GM04503 (cell line): ENCODE data around the gene WNT11.

Experiments
- DNase-seq: peaks from one replicate; pipeline ENCODE4 v3.0.0-alpha.2; 2012; ENCODE audit warnings: low read depth

Gene WNT11

DNA sequence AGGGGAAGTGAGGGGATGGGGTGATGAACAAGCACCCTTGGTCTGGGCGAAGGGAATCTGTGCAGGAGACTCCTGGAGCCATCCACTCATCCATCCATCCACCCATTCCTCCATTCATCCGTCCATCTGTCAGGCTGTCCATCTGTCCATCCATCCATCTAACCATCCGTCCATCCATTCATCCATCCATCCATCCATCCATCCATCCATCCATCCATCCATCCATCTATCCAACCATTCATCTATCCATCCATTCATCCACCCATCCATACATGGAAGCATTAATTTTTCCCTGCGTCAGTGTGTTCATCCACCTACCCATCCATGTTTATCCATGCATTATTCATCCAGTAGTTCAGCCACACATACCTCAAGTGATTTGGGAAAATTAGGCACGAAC is 32.0 kb downstream of the WNT11 start:
- no peak for DNase-seq

DNA sequence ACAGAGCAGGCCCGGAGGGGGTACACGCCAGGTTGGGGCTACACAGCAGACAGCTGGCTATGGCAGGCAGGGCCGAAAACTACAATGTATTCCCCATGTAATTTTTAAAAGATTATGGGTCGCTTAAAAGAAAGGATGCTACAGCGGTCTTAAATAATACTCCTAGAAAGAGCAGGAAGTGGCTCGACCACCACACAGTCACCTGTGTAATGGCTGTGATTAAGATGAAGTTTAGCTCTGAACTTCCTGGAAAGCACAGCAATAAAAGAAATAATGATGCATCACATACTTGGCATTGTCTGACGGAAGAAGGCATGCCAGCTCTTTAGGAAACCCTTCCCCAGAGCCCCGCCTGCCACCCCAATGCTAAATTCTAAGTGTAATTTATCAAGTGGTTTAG is 32.6 kb downstream of the WNT11 start:
- DNase-seq = no peak

DNA sequence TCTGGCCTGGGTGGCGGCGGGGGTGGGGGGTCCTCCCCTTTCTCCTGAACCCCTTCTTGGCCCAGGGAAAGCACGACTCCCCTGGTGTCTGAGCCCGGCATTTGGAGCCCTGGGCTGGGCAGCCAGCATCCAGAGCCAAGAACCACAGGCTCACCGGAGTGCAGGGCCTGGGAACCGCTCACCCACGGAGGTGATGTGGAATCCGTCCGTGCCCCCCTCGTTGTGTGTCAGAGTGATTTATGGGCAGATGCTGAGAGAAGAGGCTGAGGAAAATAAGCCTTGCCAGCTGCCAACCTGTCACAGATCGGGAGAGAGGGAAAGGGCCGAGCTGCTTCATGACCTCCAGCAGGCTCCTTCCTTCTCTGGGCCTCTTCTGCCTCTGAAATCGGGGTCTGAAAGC is 33.7 kb downstream of the WNT11 start:
- no peak for DNase-seq

DNA sequence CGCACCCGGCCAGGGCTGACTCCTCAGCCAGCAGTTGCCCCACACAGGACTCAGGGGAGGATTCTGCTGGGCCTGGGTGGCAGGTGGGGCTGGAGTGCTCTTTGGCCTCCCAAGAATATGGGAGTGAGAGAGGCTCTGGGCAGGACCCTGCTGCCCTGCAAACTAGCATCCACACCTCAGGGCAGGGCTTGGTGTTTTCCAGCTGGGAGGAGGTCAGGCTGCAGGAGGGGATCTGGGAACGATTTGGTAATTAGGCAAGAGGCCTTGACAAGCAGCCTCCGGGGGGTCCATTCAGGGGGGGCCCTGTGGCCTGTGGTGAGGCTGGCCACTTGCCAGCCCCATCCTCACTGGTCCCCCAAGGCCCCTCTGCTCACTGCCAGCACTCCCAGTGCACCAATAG is 35.8 kb downstream of the WNT11 start:
- DNase-seq = no peak

DNA sequence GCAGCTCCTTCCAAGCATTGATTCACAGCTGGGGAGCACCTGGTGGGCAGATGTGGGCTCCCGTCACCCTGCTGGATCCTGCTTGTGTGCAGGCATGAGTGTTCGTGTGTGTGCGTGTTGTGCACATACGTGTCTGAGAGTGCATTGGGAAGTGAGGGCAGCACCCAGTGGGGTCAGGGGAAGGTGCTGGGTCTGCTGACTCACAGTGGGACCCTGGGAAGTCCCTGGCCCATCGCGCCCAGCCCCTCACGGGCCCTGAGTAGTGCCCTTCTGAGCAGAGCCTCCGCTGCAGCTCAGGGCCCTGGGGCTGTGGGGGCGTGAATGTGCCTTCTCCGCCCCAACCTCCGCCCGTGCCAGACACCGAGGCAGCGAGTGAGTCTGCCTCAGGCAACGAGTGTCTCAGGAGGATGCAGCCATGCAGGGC is 36.8 kb downstream of the WNT11 start:
- no peak for DNase-seq

DNA sequence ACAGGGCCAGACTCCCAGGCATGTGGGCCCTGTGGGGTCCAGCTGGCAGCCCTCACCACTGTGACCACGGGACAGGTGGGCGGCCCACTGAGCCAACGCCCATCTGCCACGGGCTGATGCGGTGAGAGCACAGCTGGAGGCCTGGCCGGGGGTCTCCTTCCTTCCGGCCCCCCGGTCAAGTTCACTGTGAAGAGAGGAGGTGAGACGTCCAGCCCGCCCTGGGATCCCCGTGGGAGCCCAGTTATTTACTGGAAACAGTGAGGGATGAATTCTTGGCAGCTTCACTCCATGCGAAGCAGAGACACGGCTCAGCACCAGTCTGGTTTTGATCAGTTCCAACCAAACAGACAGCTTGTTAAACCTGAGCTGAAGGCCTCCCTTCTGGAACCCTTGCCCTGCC is 38.7 kb downstream of the WNT11 start:
- DNase-seq = no peak

DNA sequence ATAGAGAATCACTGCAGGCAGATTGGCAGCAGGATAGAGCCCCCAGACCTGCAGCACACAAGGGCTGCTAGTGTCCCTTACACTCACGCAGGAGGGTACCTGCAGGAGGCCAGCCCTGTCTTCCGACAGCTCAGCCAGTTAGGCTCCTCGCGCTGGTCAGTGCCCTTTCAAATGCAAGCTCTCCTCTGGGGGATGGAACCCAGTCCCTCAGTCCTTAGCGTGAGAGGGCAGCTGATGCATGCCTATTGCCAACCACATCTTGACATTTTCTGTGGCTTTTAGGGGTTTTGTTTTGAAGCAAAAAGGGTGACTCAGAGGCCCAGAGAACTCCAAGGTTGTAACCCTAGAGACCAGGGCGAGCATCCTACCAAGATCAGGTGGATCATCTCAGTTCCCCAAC is 40.0 kb downstream of the WNT11 start:
- no peak for DNase-seq

DNA sequence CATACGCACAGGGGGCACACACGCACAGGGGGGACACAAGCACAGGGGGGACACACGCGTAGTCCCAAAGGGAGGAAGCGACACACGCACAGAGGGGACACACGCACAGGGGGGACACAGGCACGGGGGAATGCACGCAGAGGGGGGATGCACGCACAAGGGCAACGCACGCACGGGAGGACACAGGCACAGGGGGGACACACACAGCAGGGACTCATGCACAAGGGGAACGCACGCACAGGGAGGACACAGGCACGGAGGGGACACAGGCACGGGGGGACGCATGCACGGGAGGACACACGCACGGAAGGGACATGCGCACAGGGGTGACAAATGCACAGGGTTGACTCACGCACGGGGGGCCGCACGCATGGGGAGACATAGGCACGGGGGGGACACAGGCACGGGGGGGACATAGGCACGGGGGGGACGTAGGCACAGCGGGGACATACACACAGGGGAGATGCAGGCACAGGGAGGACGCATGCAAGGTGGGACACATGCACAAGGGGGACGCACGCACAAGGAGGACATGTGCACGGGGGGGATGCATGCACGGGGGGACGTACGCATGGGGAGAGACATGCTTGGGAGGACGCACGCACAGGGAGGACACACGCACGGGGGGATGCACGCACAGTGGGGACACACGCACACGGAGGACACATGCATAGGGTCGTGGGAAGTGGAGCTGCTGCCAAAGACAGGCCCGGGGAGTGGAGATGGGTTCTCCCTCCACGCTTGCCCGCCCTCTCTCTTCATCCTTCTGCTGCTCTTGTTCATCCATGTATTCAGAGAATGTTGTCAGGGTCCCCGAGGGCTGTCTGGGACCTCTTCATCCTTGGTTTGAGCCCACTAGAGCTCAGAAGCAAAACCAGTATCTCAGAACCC is 41.2 kb downstream of the WNT11 start:
- DNase-seq = no peak

DNA sequence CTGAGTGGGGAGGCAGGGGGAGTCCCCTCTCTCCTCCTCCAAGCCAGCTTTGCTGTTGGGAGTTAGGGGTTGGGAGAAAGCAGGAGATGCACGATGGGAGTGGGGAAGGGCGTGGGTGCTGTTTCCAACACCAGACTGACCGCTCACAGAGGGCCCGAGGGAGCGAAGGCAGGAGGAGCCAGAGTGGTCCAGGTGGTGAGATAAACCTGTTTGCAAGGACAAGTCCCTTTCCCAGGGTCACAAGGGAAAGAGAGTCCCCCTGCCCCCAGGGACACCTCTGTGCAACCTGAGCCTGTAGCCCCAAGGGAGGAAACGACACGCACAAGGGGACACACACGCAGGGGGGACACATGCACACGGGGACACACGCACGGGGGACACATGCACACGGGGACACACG is 42.2 kb downstream of the WNT11 start:
- DNase-seq = no peak

DNA sequence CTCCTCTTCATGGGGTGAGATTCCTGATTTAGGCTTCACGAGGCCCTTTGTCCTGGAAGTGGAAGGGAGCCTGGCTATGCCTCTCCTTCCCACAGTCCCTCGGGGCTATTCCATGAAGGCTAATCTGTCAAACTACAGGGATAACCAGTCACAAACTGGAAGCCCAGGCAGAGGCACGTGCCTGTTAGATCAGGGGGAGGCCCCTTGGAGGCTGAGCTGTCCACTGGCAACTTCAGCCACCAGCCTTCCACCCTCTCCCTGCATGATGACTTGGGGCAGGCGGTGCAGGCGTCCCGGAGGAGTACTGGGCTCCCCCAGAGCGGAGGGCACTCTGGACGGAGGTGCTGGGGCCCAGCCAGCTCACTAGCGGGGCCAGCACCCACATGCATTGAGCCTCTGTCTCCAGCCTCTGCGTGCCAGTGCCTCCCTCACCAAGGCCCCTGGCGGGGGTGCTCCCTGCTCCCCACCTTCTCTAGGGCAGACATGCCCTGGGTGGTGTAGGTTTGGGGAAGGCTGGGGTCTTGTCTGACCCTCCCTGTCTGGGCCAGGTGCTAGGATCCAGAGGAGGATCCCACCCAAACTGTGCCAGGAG is 42.9 kb downstream of the WNT11 start:
- DNase-seq = no peak

DNA sequence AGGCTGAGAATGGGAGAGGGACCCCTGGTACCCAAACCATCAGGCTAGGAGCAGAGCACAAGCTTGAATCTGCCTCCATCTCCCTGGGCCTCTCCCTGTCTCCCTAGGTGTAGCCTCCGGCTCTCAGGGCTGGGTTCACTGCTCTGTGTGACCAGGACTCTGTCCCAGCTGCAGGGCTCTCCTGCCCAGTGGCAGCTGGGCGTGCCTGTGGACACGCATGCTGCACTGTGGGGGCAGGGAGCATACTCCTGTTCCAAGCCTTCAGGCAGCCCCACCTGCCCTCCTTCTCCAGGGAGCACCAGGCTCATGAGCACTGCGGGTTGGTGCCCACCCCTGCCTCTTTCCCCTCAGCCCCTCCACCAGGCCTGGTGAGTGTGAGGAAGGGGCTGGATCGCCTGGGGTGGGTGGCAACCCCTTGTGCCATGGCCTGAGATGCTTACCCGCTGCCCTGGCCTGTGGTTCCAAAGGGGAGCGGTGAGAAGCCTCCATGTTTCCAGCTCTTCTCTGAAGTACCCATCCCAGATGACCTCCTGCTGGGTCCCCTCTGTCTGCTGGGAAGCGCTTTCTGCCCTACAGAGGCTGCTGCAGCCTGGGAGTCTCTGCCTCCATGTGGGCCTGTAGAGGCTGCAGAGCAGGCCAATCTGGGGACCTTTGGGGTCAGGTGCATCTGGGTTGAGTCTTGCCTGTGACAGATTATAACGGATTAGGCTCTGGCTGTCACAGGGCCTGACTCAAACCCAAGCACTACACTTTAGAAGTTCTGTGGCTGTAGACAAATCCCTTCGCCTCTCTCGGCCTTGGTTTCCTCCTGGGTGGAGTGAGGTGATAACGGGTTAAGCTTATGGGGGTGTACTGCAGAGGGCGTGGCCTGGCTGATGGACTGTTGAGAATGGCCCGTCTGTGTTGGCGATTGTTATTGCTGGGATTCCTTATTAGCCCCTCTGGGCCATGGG is 43.7 kb downstream of the WNT11 start:
- DNase-seq = no peak

DNA sequence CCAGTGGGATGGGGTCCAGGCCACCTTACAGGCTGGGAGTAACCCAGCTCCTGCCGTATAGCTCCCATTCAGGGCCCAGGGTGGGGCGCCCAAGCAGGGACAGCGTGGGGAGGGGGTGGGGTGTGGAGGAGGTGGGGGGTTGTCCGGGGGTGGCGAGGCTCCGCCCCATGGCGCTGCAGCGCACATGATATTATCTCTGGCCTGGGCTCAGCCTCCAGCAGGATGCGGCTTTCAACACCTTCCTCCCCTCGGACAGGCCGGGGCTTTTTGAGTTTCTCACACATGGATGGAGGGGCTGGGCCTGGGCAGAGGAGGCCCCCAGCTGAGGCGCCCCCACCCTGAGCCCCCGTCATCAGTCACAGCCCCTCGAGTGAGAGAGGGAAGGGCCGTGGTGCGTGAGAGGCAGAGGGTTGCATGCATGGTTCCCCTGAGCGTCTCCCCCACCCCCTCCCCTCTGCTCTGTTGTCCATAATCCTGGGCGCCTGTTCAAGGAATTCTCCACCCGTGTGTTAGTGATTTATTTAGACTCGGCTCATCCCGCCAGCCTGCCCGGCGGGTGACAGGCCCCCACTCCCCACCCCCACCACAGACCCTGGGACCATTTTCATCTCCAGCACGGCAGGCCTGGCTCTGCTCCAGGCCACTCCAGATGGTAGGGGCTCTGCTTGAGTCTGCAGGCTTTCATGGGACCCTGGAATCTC is 44.9 kb downstream of the WNT11 start:
- DNase-seq = no peak

DNA sequence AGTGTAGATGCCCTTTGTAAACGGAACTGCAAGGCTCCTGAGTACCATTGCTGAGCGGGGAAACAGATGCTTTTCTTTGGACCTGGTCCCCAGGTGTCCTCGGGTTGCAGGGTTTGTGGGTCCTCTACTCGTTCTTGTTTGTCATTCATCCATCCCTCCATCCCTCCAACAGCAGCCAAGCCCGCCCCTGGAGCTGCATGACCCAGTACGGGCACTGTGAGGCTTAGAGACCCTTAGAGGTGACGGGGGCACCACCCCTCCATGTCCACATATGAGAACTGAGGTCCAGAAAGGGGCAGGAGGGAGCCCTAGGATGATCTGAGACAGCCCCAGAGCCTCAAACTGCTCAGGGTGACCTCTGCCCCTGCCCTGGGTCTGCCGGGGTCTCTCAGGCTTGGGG is 45.4 kb downstream of the WNT11 start:
- no peak for DNase-seq

DNA sequence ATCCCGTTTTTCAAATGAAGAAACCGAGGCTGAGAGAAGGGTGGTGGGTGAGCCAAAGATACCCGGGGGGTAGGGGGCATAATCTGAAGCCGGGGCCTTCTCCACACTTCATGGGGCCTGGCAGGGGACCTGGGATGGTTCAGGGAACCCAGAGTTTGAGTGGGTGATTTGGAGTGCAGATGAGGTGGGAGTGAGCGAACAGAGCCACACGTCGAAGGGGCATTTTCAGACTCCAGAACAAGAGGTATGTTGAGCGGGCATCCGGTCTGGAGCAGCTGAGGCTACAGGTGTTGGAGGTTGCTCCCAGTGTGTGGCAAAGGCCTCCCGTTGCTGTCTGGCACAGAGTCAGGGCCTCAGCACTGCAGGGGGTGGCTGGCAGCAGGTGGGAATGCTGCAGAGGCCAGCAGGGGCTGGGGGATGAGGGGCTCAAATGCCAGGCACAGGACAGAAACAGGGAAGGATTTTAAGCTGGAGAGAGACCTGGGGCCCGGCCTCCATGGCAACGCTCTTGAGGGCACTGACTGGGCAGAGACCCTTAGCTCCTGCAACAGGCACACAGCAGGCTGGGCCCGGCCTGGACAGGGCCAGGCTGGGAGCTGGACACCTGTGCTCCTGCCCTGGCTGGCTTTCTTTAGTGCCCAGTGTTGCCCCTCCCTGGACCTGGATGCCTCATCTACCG is 46.2 kb downstream of the WNT11 start:
- no peak for DNase-seq

DNA sequence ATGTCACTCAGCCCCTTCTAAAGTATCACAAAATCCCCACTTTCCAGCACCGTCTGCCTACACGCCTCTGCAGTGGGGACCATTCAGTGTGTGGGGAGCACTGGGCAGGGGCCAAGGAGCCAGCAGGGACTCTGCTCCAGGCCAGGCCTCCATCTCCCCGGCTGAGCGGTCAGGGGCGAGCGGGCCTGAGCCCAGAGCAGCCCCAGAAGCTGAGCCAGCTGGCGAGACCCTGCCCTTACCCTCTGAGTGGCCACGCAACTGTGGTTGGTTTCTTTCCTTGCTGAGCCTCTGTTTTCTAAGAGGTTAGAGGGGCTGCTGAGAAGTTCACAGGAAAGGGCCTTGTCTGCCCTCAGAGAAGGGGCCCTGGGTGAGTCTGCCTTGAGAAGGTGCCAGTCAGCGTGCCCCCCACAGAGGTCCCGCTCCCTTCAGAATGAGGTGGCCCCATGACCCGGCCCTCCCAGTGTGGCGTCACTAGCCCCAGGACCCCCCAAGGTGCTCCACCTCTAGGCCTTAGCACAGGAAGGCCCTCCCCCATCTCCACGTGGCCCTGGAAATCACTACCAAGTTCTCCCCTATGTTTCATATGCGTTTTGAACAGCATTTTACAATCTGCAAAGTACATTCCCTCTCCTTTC is 46.9 kb downstream of the WNT11 start:
- no peak for DNase-seq

DNA sequence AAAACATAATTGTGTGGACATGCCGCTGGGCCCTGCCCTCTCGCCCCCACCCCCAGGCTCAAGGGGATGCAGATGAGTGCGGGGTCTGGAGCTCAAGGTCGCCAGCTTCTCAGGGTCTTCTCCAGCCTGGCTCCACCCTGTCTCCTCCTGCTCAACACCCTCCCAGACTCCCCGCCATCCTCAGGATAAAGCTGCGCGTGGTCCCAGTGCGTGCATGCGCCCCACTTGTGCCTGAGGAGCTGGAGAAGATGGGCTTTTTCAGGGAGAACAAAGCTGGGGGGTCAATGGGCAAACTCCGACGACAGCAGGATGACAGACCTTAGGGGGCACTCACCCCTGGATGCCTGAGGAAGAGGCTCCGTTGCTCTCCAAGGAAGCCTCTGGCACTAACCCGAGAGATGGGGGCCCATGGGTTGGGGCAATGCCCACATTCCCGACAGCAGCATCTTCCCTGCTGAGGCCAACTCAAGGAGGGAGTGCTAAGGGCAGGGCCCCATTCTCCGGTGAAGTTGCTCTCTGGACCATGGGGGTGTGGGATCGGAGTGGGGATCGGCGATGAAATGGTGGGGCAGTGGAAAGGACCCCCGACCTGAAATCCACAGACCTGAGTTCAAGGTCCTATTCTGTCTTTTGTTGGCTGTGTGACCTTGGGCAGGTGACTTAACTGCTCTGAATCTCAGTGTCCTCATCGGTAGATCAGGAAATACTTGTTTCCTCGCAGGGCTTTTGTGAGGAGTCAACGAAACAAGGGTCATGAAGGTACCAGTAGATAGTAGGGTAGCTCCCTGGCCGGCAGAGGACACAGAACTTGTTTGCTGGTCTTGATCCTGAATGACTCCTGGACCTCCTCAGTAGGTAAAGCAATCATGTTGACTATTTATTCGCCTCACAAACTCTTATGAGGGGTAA is 47.7 kb downstream of the WNT11 start:
- DNase-seq = no peak

DNA sequence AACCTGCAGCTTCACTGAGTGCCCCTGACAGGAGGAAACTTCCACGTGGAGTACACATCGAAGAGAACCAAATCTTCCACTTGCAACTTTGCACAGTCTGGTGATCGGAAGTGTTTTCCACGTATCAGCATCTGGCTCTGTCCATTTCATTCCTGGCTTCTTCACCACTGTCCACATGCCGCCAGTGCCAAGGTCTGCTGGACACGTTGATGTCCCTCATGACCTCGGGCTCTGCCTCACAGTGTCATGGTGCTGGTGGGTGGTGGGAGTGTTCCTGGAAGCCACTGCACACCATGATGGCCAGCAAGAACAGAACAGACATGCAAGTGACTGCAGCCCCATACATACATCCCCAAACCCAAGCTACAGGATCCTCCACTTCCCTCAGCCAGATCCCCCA is 48.4 kb downstream of the WNT11 start:
- DNase-seq = no peak

DNA sequence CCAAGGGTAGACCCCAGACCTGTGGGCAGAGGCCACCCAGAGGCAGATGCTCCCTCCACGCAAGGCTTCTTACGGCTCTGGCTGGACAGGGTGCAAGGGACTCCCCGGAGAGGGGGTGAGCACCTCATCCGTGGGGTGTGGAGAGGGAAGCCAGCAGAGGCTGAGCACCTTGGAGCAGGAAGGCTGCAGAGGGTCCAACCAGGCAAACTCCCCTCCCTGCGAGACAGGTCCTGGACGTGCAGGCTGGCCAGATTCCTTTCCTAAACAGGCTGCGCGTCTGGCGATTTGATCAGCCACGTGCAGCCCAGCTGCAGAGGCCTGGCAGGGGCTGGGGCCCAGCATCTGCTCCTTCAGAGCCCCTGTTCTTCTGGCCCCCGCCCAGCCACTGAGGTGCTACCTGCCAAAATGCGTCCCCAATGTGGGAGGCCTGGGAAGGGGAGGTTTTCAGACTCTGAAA is 49.3 kb downstream of the WNT11 start:
- DNase-seq = no peak

DNA sequence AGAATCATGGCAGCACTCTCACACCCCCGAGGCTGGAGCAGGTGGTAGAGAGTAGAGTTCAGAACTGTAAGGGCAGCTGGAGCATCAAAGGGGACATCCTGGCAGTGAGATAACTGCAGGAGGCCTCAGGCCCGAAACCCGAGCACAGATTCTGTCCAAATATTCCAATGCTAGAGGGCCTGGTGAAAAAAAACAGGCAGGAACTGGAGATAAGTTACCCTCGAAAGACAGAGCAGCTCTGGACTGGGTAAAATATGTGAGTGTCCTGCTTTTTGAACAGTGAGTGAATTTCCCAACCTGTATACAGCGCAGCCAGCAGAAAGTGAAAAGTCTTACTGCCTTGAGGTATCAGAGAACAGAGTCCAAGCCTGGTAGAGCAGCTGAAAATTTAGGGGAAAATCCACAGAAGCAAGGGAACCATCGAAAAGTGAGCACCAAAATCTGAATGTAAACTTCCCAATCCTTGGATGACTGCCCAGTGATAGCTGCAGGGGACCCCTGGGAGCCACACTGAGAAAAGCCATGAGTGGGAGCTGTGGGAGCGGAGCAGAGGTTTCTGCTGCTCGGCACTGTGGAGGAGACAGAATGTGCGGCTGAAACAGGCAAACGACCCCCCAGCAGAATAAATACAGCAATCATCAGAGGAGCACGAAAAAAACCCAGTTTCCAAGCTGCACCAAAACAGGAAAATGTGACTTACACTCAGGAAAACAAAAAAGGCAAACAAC is 50.6 kb downstream of the WNT11 start:
- no peak for DNase-seq
